OCI-LY3 (cell line): ENCODE data around the gene REST.

Experiments used
- EZH2phosphoT487 ChIP-seq: fragments of 200-600 bp; shearing (Covaris generic); IDR thresholded peaks from 2 replicates; pipeline ENCODE4 v1.6.1; 2018; ENCODE audit warnings: antibody characterized with exemption, mixed run types, low read depth
- TF ChIP-seq, protein P1 (sequence below): fragments of 200-600, 300-600 bp; sonication (generic); IDR thresholded peaks from 2 replicates; pipeline ENCODE4 v1.5.1; 2014; ENCODE audit warnings: antibody characterized with exemption, low read length, low read depth

GRCh38 chr4:56972389-56972788 lies 64.7 kb downstream of the REST start:
- TF ChIP-seq, protein P1, sequence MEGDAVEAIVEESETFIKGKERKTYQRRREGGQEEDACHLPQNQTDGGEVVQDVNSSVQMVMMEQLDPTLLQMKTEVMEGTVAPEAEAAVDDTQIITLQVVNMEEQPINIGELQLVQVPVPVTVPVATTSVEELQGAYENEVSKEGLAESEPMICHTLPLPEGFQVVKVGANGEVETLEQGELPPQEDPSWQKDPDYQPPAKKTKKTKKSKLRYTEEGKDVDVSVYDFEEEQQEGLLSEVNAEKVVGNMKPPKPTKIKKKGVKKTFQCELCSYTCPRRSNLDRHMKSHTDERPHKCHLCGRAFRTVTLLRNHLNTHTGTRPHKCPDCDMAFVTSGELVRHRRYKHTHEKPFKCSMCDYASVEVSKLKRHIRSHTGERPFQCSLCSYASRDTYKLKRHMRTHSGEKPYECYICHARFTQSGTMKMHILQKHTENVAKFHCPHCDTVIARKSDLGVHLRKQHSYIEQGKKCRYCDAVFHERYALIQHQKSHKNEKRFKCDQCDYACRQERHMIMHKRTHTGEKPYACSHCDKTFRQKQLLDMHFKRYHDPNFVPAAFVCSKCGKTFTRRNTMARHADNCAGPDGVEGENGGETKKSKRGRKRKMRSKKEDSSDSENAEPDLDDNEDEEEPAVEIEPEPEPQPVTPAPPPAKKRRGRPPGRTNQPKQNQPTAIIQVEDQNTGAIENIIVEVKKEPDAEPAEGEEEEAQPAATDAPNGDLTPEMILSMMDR, result no peak
- TF ChIP-seq EZH2phosphoT487, result no peak
